ENCODE results near the gene GABRP.

DNA sequence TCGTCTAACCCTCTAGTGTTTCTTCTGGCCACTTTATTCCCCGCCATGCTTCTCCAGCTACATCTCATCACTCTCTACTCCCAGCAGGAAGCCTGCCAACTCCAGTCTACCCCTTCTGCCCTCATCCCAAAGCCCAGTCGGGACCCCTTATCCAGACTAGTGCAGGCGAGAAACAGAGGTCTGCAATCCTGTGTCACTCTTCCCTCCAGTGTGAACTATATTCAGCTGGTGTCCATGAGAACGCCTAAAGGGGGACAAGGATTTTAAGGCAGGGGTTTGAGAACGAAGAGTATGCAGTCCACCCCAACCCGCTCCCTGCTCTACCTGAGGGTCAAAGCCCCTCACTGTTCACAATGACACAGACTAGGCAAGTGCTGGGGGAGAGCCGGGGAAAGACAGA is 41.7 kb upstream of the GABRP start:
- TF ChIP-seq, protein P1, sequence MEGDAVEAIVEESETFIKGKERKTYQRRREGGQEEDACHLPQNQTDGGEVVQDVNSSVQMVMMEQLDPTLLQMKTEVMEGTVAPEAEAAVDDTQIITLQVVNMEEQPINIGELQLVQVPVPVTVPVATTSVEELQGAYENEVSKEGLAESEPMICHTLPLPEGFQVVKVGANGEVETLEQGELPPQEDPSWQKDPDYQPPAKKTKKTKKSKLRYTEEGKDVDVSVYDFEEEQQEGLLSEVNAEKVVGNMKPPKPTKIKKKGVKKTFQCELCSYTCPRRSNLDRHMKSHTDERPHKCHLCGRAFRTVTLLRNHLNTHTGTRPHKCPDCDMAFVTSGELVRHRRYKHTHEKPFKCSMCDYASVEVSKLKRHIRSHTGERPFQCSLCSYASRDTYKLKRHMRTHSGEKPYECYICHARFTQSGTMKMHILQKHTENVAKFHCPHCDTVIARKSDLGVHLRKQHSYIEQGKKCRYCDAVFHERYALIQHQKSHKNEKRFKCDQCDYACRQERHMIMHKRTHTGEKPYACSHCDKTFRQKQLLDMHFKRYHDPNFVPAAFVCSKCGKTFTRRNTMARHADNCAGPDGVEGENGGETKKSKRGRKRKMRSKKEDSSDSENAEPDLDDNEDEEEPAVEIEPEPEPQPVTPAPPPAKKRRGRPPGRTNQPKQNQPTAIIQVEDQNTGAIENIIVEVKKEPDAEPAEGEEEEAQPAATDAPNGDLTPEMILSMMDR (optimal IDR thresholded peaks at IDR 0.05 in 1 of 3, IDR thresholded peaks at IDR 0.05 in 1 of 3, conservative IDR thresholded peaks at IDR 0.05 in 1 of 3; ENCODE audit: extremely low read depth in 1 of 3, insufficient read depth in 2 of 3, low read length in 3 of 3), result no peak
- no peak for TF ChIP-seq EZH2 (IDR thresholded peaks at IDR 0.05; ENCODE audit: low read length)
